ENCODE results near the gene HCFC1R1. TPM values are rescaled to one million over a fixed set of nuclear protein-coding genes. Genes with fewer than 3 reads are reported as not detected.
A peak's percentile ranks its signal among the peaks of the same experiment; 100 is the strongest.
"Not testable (repeated sequence)": the region's sequence is repeated elsewhere in the genome, so short reads cannot be mapped to it uniquely, and the experiment has no call there.

HCFC1R1 gene
- total and polyA plus RNA-seq, 2 donors (not counting 1 experiment from before 2014, with no cell fraction given): 17.9 to 24.8 TPM

DNA sequence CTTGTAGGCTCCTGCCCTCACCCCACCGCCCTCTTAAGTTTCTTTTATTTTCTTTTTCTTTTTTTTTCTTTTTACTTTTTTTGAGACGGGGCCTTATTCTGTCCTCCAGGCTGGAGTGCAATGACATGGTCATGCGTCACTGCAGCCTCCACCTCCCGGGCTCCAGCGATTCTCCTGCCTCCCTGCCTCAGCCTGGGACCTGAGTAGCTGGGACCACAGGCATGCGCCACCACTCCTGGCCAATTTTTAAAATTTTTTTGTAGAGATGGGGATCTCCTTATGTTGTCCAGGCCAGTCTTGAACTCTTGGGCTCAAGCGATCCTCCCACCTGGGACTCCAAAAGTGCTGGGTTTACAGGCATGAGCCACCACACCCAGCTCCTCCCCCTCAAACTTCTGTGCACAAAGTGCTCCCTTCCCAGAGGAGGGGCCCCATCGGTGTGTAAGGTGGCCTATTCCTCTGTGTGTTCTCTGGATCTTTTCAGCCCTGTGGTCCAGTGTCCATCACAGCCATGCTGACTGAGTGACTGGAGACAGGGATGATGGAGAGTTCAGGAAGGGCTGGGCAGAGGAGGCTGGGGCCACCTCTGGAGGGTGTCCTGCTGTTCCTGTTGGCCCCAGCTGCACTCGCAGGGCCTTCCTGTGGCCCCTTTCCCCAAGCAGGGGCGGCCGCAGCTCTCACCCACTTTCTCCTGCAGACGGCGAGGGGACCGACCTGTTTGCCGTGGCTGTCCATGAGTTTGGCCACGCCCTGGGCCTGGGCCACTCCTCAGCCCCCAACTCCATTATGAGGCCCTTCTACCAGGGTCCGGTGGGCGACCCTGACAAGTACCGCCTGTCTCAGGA is 32.8 kb upstream of the HCFC1R1 start:
- Histone ChIP-seq H3K27me3 (replicated peaks in 1 of 4; ENCODE audit: control extremely low read depth in 1 of 4, control insufficient read depth in 3 of 4, insufficient read depth in 4 of 4, low read length in 3 of 4) (peaks cover 0 to 6% (median 0%) of the 10 kb centered on the region in 4 experiments), H3K27ac (ENCODE audit: low read length in 2 of 2) (no peak overlapping the region), H4K20me1 (ENCODE audit: control insufficient read depth, insufficient read depth, low read length, poor library complexity, severe bottlenecking) (no peaks in the 10 kb centered on the region), H3K4me2 (replicated peaks; ENCODE audit: low read depth, low read length, poor library complexity, severe bottlenecking) (no peak overlapping the region), H3K36me3 (replicated peaks in 1 of 2; ENCODE audit: control extremely low read depth in 1 of 2, control insufficient read depth in 1 of 2, extremely low read depth in 1 of 2, insufficient read depth in 2 of 2, low read length in 1 of 2) (no peaks in the 10 kb centered on the region), H2AFZ (ENCODE audit: insufficient read depth, low read depth, low read length, poor library complexity, severe bottlenecking) (no peak overlapping the region), H3K9ac (ENCODE audit: low read length) (no peak overlapping the region), H3K9me3 (ENCODE audit: control extremely low read depth in 1 of 3, control insufficient read depth in 2 of 3, insufficient read depth in 1 of 3, low read length in 2 of 3) (no peaks in the 10 kb centered on the region), H3K79me2 (ENCODE audit: control insufficient read depth, insufficient read depth, low read length) (no peaks in the 10 kb centered on the region), H3K4me3 (ENCODE audit: control extremely low read depth in 1 of 5, extremely low read depth in 1 of 5, insufficient read depth in 1 of 5, low read depth in 2 of 5, low read length in 4 of 5) (no peak overlapping the region), H3K4me1 (ENCODE audit: control insufficient read depth in 2 of 2, insufficient read depth in 2 of 2, low read length in 2 of 2) (peaks cover 20 to 22% of the 10 kb centered on the region in 2 donors)
- WGBS (ENCODE audit: insufficient coverage): 90% methylated on average over 11 of the region's 19 CpGs
- ATAC-seq (ENCODE audit: low read depth) (no peak), DNase-seq (no peak)
- CTCF ChIA-PET: interaction anchor here (1.0 to 6.5 kb wide), 3 partner anchors 25 to 71 kb away, joined by 3 to 140 read pairs (median 6); no protein-coding TSS in a partner anchor
- intact Hi-C loops (cut with micrococcal nuclease): no loop called here
- H3K27ac Mint-ChIP-seq: peak overlapping the region; percentile 10
- TF ChIP-seq EZH2 (IDR thresholded peaks at IDR 0.05; ENCODE audit: borderline replicate concordance, insufficient read depth, low read depth, low read length, poor library complexity, severe bottlenecking): no peak
- no peak for TF ChIP-seq CTCF (IDR thresholded peaks at IDR 0.05)
- no peaks in the 10 kb centered on the region for H3K27me3 Mint-ChIP-seq
- H3K4me1 Mint-ChIP-seq: peaks cover 26% of the 10 kb centered on the region
- no peaks in the 10 kb centered on the region for H3K9me3 Mint-ChIP-seq (ENCODE audit: insufficient read depth)
- POLR2A ChIA-PET: no interaction called here
- peak overlapping the region; percentile 59 for H3K4me3 Mint-ChIP-seq

- H3K9me3 ChIP-seq (ENCODE audit: control extremely low read depth in 1 of 3, control insufficient read depth in 2 of 3, insufficient read depth in 1 of 3, low read length in 2 of 3); H3K27me3 ChIP-seq (replicated peaks in 1 of 4; ENCODE audit: control extremely low read depth in 1 of 4, control insufficient read depth in 3 of 4, insufficient read depth in 4 of 4, low read length in 3 of 4); H3K27ac Mint-ChIP-seq; H2AFZ ChIP-seq (ENCODE audit: insufficient read depth, low read depth, low read length, poor library complexity, severe bottlenecking); H3K36me3 ChIP-seq (replicated peaks in 1 of 2; ENCODE audit: control extremely low read depth in 1 of 2, control insufficient read depth in 1 of 2, extremely low read depth in 1 of 2, insufficient read depth in 2 of 2, low read length in 1 of 2); H3K4me3 ChIP-seq (ENCODE audit: control extremely low read depth in 1 of 5, extremely low read depth in 1 of 5, insufficient read depth in 1 of 5, low read depth in 2 of 5, low read length in 4 of 5); intact Hi-C loops (cut with micrococcal nuclease); ATAC-seq (ENCODE audit: low read depth); H3K79me2 ChIP-seq (ENCODE audit: control insufficient read depth, insufficient read depth, low read length); H3K27me3 Mint-ChIP-seq; DNase-seq; H3K4me3 Mint-ChIP-seq; H3K27ac ChIP-seq (ENCODE audit: low read length in 2 of 2); POLR2A ChIA-PET; H4K20me1 ChIP-seq (ENCODE audit: control insufficient read depth, insufficient read depth, low read length, poor library complexity, severe bottlenecking); H3K4me2 ChIP-seq (replicated peaks; ENCODE audit: low read depth, low read length, poor library complexity, severe bottlenecking); H3K9me3 Mint-ChIP-seq (ENCODE audit: insufficient read depth); H3K9ac ChIP-seq (ENCODE audit: low read length): not testable (repeated sequence)
- 94% methylated on average over 8 of the region's 9 CpGs for WGBS (ENCODE audit: insufficient coverage)
- peaks cover 20 to 22% of the 10 kb centered on the region in 2 donors for H3K4me1 ChIP-seq (ENCODE audit: control insufficient read depth in 2 of 2, insufficient read depth in 2 of 2, low read length in 2 of 2)
- H3K4me1 Mint-ChIP-seq: peaks cover 26% of the 10 kb centered on the region
- CTCF ChIA-PET: interaction anchor here (1.0 to 6.5 kb wide), 4 partner anchors 24 to 72 kb away, joined by 3 to 140 read pairs (median 4); no protein-coding TSS in a partner anchor
These were observed 32.0 kb upstream of the HCFC1R1 start for GRCh38 chr16:3055734-3056115.
